A673 (cell line): Measurements from ENCODE around the gene HNRNPA1L2.

Experiments
- EZH2 ChIP-seq: fragments of 200-600 bp; sonication (generic); IDR thresholded peaks from 2 replicates; pipeline ENCODE4 v1.6.1; 2017; ENCODE audit warnings: borderline replicate concordance, low read depth, mild to moderate bottlenecking, mixed read lengths, antibody characterized with exemption, low read length; ENCODE audit not compliant: poor library complexity, severe bottlenecking
- TF ChIP-seq, protein P1 (sequence below): fragments of 300-800, 200-600 bp; sonication (generic); conservative IDR thresholded peaks from 2 replicates; pipeline ENCODE4 v1.5.1; 2017; ENCODE audit warnings: low read depth, mild to moderate bottlenecking, antibody characterized with exemption, low read length, moderate library complexity, mixed read lengths

DNA sequence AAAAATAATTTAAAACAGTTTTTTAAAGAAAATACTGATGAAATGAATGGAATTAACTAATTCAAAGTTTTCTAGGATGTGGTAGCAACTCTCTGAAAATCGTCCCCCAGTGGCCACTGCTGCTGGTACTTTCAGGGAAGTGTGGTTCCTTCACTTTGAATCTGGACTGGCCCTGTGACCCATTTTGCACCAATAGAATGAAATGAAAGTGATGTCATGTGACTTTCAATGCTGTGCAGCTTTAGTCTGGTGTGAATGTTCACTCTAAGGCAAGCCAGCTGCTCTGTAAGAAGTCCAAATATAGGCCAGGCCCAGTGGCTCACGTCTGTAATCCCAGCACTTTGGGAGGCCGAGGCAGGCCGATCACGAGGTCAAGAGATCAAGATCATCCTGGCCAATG lies 26.4 kb upstream of the HNRNPA1L2 start:
- TF ChIP-seq, protein P1, sequence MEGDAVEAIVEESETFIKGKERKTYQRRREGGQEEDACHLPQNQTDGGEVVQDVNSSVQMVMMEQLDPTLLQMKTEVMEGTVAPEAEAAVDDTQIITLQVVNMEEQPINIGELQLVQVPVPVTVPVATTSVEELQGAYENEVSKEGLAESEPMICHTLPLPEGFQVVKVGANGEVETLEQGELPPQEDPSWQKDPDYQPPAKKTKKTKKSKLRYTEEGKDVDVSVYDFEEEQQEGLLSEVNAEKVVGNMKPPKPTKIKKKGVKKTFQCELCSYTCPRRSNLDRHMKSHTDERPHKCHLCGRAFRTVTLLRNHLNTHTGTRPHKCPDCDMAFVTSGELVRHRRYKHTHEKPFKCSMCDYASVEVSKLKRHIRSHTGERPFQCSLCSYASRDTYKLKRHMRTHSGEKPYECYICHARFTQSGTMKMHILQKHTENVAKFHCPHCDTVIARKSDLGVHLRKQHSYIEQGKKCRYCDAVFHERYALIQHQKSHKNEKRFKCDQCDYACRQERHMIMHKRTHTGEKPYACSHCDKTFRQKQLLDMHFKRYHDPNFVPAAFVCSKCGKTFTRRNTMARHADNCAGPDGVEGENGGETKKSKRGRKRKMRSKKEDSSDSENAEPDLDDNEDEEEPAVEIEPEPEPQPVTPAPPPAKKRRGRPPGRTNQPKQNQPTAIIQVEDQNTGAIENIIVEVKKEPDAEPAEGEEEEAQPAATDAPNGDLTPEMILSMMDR: no peak
- TF ChIP-seq EZH2: no peak
